Measurements from ENCODE around the gene KCNQ2. TPM values are rescaled to one million over a fixed set of nuclear protein-coding genes. Genes with fewer than 3 reads are reported as not detected.

KCNQ2 gene
- total RNA-seq, 4 donors from 2014 or later, result not detected

- 82% methylated on average over 13 to 18 of the region's 30 CpGs for WGBS, 2 donors
- no peak for DNase-seq
- no peaks in the 10 kb centered on the region for H3K9me3 ChIP-seq
- no peaks in the 10 kb centered on the region for H3K4me1 ChIP-seq
- no peak overlapping the region for H3K4me3 ChIP-seq
- TF ChIP-seq POLR2A (IDR thresholded peaks at IDR 0.05), result no peak
- TF ChIP-seq, protein P1, sequence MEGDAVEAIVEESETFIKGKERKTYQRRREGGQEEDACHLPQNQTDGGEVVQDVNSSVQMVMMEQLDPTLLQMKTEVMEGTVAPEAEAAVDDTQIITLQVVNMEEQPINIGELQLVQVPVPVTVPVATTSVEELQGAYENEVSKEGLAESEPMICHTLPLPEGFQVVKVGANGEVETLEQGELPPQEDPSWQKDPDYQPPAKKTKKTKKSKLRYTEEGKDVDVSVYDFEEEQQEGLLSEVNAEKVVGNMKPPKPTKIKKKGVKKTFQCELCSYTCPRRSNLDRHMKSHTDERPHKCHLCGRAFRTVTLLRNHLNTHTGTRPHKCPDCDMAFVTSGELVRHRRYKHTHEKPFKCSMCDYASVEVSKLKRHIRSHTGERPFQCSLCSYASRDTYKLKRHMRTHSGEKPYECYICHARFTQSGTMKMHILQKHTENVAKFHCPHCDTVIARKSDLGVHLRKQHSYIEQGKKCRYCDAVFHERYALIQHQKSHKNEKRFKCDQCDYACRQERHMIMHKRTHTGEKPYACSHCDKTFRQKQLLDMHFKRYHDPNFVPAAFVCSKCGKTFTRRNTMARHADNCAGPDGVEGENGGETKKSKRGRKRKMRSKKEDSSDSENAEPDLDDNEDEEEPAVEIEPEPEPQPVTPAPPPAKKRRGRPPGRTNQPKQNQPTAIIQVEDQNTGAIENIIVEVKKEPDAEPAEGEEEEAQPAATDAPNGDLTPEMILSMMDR (IDR thresholded peaks at IDR 0.05), result no peak
- H3K36me3 ChIP-seq, result no peaks in the 10 kb centered on the region
- intact Hi-C loops (cut with DNase I), result no loop called here
- H3K27me3 ChIP-seq, result peaks cover 0 to 90% (median 0%) of the 10 kb centered on the region in 4 donors
- no peak overlapping the region for H3K27ac ChIP-seq
Measured at GRCh38 chr20:63397155-63397843, 75.2 kb downstream of the KCNQ2 start.

- no peaks in the 10 kb centered on the region for H3K36me3 ChIP-seq
- WGBS, 2 donors, result 83 to 89% methylated on average over 4 of the region's 12 CpGs
- no peak overlapping the region for H3K27ac ChIP-seq
- DNase-seq, result no peak
- H3K4me3 ChIP-seq, result no peak overlapping the region
- intact Hi-C loops (cut with DNase I), result no loop called here
- no peaks in the 10 kb centered on the region for H3K9me3 ChIP-seq
- no peaks in the 10 kb centered on the region for H3K4me1 ChIP-seq
- TF ChIP-seq, protein P1 (IDR thresholded peaks at IDR 0.05), result no peak
- no peak for TF ChIP-seq POLR2A (IDR thresholded peaks at IDR 0.05)
- H3K27me3 ChIP-seq, result peaks cover 0 to 92% (median 0%) of the 10 kb centered on the region in 4 donors
Measured at GRCh38 chr20:63396300-63396699, 76.2 kb downstream of the KCNQ2 start.

GRCh38 chr20:63395723-63396122 lies 76.7 kb downstream of the KCNQ2 start:
- Histone ChIP-seq H3K4me3 (no peak overlapping the region), H3K4me1 (no peaks in the 10 kb centered on the region), H3K27me3 (peaks cover 0 to 90% (median 0%) of the 10 kb centered on the region in 4 donors), H3K9me3 (no peaks in the 10 kb centered on the region), H3K27ac (no peak overlapping the region), H3K36me3 (no peaks in the 10 kb centered on the region)
- 60 to 87% methylated on average over 7 to 14 of the region's 14 CpGs for WGBS, 2 donors
- TF ChIP-seq, protein P1 (IDR thresholded peaks at IDR 0.05), result no peak
- no peak for TF ChIP-seq POLR2A (IDR thresholded peaks at IDR 0.05)
- no peak for DNase-seq
- intact Hi-C loops (cut with DNase I), result no loop called here

DNA sequence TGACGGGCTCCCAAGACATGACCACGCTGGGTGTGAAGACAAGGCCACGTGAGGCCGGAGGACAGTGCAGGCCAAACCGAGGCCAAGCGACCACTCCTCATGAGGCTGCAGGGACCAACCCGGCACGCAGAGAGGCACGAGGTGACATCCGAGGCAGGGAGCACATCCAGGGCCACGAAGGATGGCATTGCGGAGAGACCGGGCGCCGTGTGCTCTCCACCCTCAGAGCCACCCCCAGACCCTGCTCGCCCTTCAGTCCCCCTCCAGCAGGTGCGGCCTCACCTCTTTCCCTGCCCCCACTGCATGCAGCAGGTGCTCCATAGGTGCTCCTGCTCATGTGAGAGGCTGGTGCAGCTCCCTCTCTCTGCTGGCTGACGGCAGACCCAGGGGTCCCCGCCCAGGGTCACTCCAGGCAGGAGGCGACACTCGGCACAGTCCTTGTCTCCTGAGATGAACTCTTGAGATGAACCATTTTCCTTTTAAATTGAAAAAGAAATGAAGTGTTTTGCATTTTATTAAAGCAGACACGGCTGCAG lies 77.5 kb downstream of the KCNQ2 start:
- TF ChIP-seq POLR2A (IDR thresholded peaks at IDR 0.05), result no peak
- TF ChIP-seq, protein P1 (IDR thresholded peaks at IDR 0.05), result no peak
- H3K4me3 ChIP-seq, result no peak overlapping the region
- no peaks in the 10 kb centered on the region for H3K4me1 ChIP-seq
- 70 to 75% methylated on average over 4 to 9 of the region's 22 CpGs for WGBS, 2 donors
- H3K27me3 ChIP-seq, result peaks cover 0 to 85% (median 0%) of the 10 kb centered on the region in 4 donors
- H3K27ac ChIP-seq, result no peak overlapping the region
- H3K36me3 ChIP-seq, result no peaks in the 10 kb centered on the region
- DNase-seq, result no peak
- intact Hi-C loops (cut with DNase I), result no loop called here
- H3K9me3 ChIP-seq, result no peaks in the 10 kb centered on the region

- TF ChIP-seq, protein P1 (IDR thresholded peaks at IDR 0.05), result no peak
- no peak for TF ChIP-seq POLR2A (IDR thresholded peaks at IDR 0.05)
- Histone ChIP-seq H3K36me3 (no peaks in the 10 kb centered on the region), H3K27me3 (peaks cover 0 to 78% (median 0%) of the 10 kb centered on the region in 4 donors), H3K27ac (no peak overlapping the region), H3K4me3 (no peak overlapping the region), H3K4me1 (no peaks in the 10 kb centered on the region), H3K9me3 (peaks cover 0 to 4% (median 0%) of the 10 kb centered on the region in 3 donors)
- intact Hi-C loops (cut with DNase I), result no loop called here
- 11 to 29% methylated on average over 9 to 11 of the region's 32 CpGs for WGBS, 2 donors
- no peak for DNase-seq
Measured at GRCh38 chr20:63394069-63394919, 78.2 kb downstream of the KCNQ2 start.
